OCI-LY1 (cell line): ENCODE results near the gene CNTFR.

Source experiments
- H2AFZ ChIP-seq: fragments of 200-600 bp; sonication (generic), shearing (Covaris generic); 2 replicates; pipeline ENCODE4 v1.6.0; 2014; ENCODE audit warnings: antibody characterized with exemption, mild to moderate bottlenecking, low read length
- H3F3A ChIP-seq: fragments of 200-600 bp; sonication (generic), shearing (Covaris generic); 2 replicates; pipeline ENCODE4 v1.6.0; 2014; ENCODE audit warnings: mild to moderate bottlenecking, antibody characterized with exemption, low read length, moderate library complexity; ENCODE audit not compliant: insufficient read depth
- H3K27ac ChIP-seq: fragments of 200-600 bp; sonication (generic); 2 replicates; pipeline ENCODE4 v1.5.1; 2014; ENCODE audit warnings: low read length, mixed run types, mild to moderate bottlenecking, low read depth; ENCODE audit not compliant: poor library complexity, severe bottlenecking
- H3K27me3 ChIP-seq: fragments of 200-600 bp; sonication (generic); 2 replicates; pipeline ENCODE4 v1.6.0; 2014; ENCODE audit warnings: antibody characterized with exemption, mild to moderate bottlenecking, low read length, moderate library complexity; ENCODE audit not compliant: insufficient read depth
- H3K36me3 ChIP-seq: fragments of 200-600 bp; sonication (generic); 2 replicates; pipeline ENCODE4 v1.6.1; 2014; ENCODE audit warnings: mild to moderate bottlenecking, antibody characterized with exemption, low read length, moderate library complexity, mixed read lengths; ENCODE audit not compliant: insufficient read depth
- H3K4me1 ChIP-seq: fragments of 200-600 bp; sonication (generic); 2 replicates; pipeline ENCODE4 v1.5.1; 2014; ENCODE audit warnings: mild to moderate bottlenecking, low read length, moderate library complexity; ENCODE audit not compliant: insufficient read depth, severe bottlenecking
- H3K4me2 ChIP-seq: fragments of 200-600 bp; sonication (generic), shearing (Covaris generic); 2 replicates; pipeline ENCODE4 v1.6.1; 2014; ENCODE audit warnings: low read length
- H3K4me3 ChIP-seq: fragments of 200-600 bp; sonication (generic); 2 replicates; pipeline ENCODE4 v1.5.1; 2014; ENCODE audit warnings: low read length, low read depth, mild to moderate bottlenecking, mixed read lengths; ENCODE audit not compliant: poor library complexity, severe bottlenecking
- H3K79me2 ChIP-seq: fragments of 200-600 bp; shearing (Covaris generic); 2 replicates; pipeline ENCODE4 v1.6.1; 2016; ENCODE audit warnings: mixed run types, low read length, mixed read lengths; ENCODE audit not compliant: insufficient read depth
- H3K9ac ChIP-seq: fragments of 200-600 bp; sonication (generic), shearing (Covaris generic); 2 replicates; pipeline ENCODE4 v1.6.1; 2014; ENCODE audit warnings: mild to moderate bottlenecking, low read length, mixed read lengths
- H3K9me2 ChIP-seq: fragments of 200-600 bp; sonication (generic), shearing (Covaris generic); 2 replicates; pipeline ENCODE4 v1.6.1; 2014; ENCODE audit warnings: low read depth, mild to moderate bottlenecking, low read length, mixed read lengths
- H3K9me3 ChIP-seq: fragments of 200-600 bp; shearing (Covaris generic); 2 replicates; pipeline ENCODE4 v1.6.1; 2014; ENCODE audit warnings: low read length, mixed read lengths
- H4K20me1 ChIP-seq: fragments of 200-600 bp; sonication (generic), shearing (Covaris generic); 2 replicates; pipeline ENCODE4 v1.6.0; 2016; ENCODE audit warnings: mild to moderate bottlenecking, low read length; ENCODE audit not compliant: insufficient read depth
- EZH2 ChIP-seq: fragments of 200-600 bp; sonication (generic), shearing (Covaris generic); IDR thresholded peaks from 2 replicates; pipeline ENCODE4 v1.8.0; 2017; ENCODE audit warnings: borderline replicate concordance, mixed run types, mild to moderate bottlenecking, antibody characterized with exemption, low read length, moderate library complexity, mixed read lengths
- TF ChIP-seq, protein P1 (sequence below): fragments of 200-600 bp; sonication (generic), shearing (Covaris generic); IDR thresholded peaks from 2 replicates; pipeline ENCODE4 v1.5.1; 2017; ENCODE audit warnings: mild to moderate bottlenecking, antibody characterized with exemption, low read length, moderate library complexity, mixed read lengths

CNTFR gene

DNA sequence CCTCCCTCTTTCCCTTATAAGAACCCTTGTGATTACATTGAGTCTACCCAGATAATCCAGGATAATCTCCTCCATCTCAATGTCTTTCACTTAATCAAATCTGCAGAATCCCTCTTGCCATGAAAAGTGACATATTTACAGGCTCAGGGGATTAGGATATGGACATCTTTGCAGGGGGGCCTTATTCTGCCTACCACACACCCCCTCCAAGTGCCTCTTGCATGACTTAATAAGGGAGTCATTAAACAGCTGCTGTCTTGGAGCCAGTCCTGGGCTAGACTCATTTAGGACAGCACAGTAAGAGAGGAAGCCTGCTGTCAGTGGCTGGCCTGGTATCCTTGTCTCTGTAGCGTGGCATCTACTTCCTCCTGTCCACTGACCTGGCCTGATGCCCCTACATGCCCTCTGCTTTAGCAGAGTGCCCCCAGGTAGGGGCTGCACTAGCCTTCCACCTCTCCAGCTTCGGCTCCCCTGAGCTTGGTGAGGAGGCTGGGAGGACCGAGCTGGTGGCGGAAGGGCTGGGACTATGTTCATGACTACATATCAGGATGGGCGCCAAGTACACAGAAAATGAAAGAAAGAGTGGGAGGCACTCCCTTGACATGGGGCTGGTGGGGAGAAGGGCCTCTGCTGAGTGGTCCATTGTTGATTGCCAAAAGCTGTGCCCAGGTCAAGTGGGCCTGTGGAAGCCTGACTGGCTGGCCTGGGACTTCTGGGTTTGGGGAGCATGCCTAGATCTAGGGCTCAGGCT, 84.0 kb downstream of the CNTFR start:
- Histone ChIP-seq H3K79me2 (no peaks in the 10 kb centered on the region), H2AFZ (no peak overlapping the region), H3K4me3 (no peak overlapping the region), H3K27ac (no peak overlapping the region), H4K20me1 (no peaks in the 10 kb centered on the region), H3K27me3 (no peaks in the 10 kb centered on the region), H3K9ac (no peak overlapping the region), H3K9me3 (no peaks in the 10 kb centered on the region), H3K36me3 (no peaks in the 10 kb centered on the region), H3K4me1 (no peaks in the 10 kb centered on the region), H3F3A (no peaks in the 10 kb centered on the region), H3K9me2 (no peaks in the 10 kb centered on the region), H3K4me2 (no peak overlapping the region)
- no peak for TF ChIP-seq EZH2
- TF ChIP-seq, protein P1, sequence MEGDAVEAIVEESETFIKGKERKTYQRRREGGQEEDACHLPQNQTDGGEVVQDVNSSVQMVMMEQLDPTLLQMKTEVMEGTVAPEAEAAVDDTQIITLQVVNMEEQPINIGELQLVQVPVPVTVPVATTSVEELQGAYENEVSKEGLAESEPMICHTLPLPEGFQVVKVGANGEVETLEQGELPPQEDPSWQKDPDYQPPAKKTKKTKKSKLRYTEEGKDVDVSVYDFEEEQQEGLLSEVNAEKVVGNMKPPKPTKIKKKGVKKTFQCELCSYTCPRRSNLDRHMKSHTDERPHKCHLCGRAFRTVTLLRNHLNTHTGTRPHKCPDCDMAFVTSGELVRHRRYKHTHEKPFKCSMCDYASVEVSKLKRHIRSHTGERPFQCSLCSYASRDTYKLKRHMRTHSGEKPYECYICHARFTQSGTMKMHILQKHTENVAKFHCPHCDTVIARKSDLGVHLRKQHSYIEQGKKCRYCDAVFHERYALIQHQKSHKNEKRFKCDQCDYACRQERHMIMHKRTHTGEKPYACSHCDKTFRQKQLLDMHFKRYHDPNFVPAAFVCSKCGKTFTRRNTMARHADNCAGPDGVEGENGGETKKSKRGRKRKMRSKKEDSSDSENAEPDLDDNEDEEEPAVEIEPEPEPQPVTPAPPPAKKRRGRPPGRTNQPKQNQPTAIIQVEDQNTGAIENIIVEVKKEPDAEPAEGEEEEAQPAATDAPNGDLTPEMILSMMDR, result no peak

DNA sequence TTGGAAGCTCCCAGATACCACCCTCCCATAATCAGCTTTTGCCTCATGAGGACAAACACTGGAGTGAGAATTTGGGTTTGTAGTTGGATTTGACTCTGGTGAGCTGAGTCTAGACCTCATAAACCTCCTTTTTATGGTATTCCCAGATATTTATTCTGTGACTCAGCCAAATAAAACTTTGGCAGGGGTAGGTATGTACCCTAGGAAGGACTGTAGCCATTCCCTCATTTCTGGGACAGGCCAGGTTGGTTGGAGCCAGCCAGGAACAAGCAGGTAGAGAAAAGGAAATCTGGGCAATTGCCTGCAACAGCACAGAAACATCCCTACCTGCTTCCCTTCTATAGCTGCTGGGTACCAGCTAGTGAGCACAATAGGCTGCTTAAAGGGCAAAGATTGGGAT, 86.1 kb downstream of the CNTFR start:
- Histone ChIP-seq H3K4me1 (no peaks in the 10 kb centered on the region), H3K27me3 (no peaks in the 10 kb centered on the region), H3K9ac (no peak overlapping the region), H2AFZ (no peak overlapping the region), H3K9me2 (no peaks in the 10 kb centered on the region), H3K4me2 (no peak overlapping the region), H4K20me1 (no peaks in the 10 kb centered on the region), H3K4me3 (no peak overlapping the region), H3F3A (no peaks in the 10 kb centered on the region), H3K79me2 (no peaks in the 10 kb centered on the region), H3K9me3 (no peaks in the 10 kb centered on the region), H3K27ac (no peak overlapping the region), H3K36me3 (no peaks in the 10 kb centered on the region)
- TF ChIP-seq EZH2, result no peak
- TF ChIP-seq, protein P1, result no peak

DNA sequence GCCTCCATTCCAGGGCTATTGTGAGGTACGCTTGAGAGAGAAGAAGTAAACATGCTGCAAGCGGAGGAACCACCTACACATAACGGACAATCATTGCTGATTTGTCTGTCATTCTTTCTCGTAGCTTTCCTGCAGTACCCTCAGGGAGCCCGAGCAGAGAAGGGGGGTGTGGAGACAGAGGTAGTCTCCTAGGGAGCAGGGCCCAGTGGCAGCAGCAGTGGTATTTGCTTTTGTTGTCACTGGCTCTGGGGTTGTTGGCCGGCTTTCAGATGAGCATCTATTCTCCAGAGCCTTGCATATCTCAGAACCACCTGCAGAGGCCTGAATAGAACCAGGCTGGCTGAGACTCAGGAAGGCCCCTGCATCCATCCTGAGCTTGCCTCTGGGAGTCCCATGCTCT, 86.6 kb downstream of the CNTFR start:
- no peak overlapping the region for H3K27ac ChIP-seq
- H4K20me1 ChIP-seq, result no peaks in the 10 kb centered on the region
- no peaks in the 10 kb centered on the region for H3K79me2 ChIP-seq
- H3K4me3 ChIP-seq, result no peak overlapping the region
- TF ChIP-seq, protein P1, result no peak
- no peak for TF ChIP-seq EZH2
- H3K9me2 ChIP-seq, result no peaks in the 10 kb centered on the region
- H3K36me3 ChIP-seq, result no peaks in the 10 kb centered on the region
- H3F3A ChIP-seq, result no peaks in the 10 kb centered on the region
- H3K9ac ChIP-seq, result no peak overlapping the region
- H3K4me2 ChIP-seq, result no peak overlapping the region
- H3K27me3 ChIP-seq, result no peaks in the 10 kb centered on the region
- no peaks in the 10 kb centered on the region for H3K9me3 ChIP-seq
- no peak overlapping the region for H2AFZ ChIP-seq
- no peaks in the 10 kb centered on the region for H3K4me1 ChIP-seq
